DMS79 (cell line): ENCODE results near the gene OLFML1.

ENCODE experiments used
- DNase-seq: peaks from one replicate; lab custom pipeline; 2025; lab: John Stamatoyannopoulos, UW

The OLFML1 gene

DNA sequence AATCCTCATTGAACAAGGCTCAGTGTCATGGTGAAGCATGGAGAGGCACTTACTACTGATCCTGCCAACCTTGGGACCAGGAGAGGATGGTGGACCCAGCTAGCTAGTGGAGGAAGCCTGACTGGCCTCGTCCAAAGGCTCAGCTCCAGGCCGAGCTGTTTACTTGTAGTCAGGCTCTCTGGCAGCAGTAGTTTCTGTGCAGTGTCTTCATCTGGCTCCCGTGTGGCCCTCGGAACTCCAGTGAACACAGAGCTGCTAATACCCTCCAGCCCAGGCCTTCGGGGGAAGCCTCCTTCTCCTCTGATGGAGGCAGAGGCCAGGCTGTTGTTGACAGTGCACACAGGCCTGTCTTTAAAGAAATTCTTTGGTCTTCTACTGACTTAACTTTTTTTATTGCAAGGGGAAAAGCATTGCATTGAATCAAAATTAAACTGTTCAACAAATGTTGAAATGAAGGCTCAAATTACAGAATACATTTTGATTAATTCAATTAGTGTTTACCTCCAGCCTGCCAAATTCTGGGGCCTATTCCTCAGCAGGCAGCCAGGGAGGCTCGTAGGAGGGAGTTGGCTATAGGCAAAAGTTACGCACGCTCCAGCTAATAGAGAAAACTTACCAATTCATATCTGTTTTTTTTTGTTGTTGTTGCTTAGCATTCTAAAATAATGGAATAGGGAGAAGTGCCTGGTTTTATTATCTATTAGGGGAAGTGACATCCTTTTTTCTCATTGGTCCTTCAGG, 47.3 kb downstream of the OLFML1 start:
- DNase-seq, result no peak

DNA sequence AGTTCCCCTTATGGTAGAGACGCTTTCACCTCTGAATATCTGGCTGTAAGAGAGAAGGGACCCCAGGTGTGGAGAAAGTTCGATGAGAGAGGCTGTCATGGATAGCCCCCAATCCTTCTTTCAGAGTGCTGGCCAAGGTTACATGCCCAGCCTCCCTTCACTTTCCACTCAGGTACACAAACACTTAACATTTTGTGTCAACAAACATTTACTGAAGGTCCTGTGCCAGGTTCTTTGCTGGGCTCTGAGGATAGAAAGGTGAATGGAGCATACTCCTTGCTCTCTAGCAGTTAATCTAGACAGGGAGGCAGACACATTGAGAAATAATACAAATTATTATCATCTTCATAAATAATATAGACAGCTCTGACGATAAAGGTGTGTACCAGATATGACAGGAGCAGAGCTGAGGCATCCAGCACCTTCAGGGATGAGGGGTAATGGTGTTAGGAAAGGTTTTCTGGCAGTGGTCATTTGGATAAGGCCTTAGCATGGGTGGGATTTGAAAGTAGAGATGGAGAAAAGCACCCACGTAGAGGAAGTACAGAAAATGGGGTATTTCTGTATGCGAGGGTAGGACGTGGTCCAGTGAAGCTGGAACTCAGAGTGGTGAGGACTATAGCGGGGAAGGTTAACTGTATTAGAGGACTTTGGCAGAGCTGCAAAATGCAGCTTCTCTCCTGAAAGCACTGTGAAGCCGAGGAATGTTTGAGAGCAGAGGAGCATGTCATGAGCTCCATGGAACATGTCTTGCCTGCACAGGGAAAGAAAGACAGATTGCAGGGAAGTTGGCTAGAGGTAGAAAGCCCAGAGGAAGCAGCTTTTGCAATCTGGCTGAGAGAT, 48.1 kb downstream of the OLFML1 start:
- no peak for DNase-seq

DNA sequence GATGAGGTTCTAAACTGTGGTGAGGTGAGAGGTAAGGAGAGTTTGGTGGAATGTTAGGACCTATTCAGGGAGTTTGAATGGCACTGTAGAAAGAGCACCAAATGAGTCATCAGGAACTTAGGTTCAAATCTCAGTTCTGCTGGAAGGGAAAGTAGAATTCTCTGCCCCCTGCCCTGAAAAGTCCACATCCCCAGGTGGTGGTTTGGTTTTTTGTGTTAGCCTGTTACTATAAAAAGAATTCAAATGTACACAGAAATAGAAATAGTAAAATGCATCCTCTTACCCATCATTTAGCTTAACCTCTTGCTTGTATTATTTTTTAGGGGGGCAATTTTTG, 48.7 kb downstream of the OLFML1 start:
- no peak for DNase-seq

DNA sequence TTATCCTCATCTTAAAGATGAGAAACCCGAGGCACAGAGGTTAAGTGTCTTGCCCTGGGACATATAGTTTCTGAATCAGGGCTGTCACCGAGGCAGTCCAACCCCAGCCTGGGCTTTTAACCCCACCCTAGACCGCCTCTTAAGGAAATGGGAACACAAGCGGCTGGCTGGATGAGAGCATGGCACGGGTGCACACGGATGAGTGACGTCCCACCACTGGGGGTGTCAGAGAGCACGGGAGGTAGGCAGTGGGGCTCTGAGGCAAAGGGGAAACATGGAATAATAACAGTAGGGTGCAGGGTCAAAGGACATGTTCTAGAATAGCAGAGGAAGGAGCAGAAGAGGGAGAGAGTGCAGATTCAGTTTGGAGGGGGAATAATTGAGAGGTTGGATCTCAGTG, 50.8 kb downstream of the OLFML1 start:
- DNase-seq, result no peak

DNA sequence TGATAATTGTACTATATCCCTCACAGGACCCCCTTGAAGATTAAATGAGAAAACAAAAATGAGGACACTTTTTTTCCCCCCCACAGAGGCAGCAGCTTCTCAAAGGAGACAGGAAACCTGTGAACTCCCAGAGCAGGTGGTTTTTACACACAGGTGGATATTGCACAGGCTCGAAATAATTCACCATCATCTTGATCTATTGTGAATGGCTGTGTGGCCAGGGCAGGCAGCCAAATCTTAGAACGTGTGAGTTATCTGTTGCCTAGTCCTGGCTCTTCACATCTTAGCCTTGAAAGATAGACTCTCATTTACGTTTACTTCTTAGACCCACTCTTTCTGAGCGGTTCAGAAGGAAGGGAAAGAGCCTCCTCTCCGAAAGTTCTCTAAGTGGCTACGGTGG, 52.0 kb downstream of the OLFML1 start:
- no peak for DNase-seq

DNA sequence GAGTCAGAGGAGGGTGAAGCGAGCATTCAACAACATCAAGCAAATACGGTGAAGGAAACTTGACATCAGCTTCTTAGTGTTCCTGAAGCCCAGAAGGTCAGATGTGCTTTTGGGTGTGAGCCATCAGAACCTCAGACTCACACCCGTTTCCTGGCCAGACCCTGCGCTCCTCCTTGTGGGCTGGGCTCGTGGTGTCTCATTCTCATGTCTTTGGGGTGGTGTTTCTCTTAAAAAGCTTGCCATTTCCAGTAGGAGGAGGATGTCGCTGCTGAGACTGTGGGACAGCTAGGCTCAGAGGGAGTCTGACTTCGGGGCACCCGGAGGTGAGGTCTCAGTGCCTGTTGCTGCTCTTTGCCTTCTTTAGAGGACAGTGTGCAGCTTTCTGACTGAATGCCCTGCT, 52.7 kb downstream of the OLFML1 start:
- DNase-seq, result no peak

DNA sequence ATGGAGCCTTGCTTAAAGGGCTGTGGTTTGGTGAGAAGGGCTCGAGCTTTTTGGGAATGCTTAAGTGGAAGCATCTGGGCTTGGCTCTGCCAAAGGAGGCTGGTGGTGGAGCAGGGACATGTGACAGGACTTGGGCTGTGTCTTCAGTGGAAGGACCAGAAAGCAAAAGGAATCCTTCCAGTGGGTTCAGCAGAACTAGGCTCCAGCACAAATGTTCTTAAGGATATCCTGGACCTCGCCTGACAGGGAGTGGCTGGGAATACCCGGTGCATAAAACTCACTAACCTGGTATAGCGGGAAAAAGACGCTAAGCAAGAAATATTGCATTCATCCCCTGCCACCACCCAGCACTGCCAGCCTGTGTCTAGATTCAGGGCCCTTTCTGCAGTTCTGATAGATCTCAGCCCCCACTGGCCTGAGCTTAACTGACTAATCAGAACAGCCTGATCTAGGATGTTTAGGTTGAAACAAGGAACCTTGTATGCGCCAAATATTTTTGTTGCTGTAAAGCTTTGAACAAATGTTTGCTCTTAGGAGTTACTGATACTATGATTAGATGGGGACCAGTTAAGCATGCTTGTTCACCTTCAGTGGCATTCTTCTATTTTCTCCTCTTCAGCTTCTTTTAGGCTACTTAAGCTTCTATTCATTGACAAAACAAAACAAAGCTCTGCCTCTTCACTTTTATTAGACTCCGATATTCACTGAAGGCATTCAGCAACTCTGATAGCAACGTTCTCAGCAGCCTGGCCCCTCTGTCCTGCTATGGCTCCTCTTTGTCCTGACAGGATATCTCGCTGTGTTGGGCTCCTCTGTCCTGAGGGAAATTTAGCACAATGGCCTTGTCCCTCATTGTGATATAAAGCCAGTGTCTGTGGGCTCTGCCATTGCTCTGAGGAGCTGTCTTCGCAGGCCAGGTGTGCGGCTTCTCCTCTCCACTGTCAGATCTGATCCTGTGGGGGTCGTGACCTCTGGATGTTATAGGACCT, 53.5 kb downstream of the OLFML1 start:
- no peak for DNase-seq

DNA sequence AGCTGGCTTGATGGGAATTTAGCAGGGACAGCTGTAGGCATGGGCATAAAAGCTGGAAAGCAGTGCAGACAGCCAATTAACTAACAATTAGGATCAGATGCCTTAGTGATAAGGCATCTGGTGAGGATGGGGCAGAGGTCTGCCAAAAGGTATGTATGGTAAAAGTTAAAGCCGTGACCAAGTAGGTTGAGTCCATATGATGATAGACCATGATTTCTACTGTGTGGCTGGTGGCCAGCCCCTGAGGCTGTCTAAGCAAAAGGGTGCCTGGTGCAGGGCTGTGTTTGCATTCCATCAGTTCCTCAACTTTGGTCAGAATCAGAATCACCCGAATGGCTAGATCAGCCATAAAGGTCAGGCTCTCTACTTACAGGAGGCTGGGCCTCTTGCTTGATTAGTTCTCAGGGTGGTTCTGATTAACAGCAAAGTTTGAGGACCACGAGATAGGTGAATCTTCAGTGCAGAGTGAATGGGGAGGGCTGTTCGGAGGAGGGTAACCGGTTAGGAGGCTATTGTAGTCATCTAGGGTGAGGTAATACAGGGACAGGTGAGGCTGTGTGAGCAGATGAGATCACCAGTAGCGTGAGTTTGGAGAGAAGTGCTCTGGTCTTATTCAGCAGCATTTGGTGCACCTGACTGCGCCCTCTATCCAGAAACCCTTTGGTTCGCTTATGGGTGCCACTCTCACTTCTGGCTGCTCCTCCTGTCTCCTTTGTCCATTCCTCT, 55.7 kb downstream of the OLFML1 start:
- no peak for DNase-seq

DNA sequence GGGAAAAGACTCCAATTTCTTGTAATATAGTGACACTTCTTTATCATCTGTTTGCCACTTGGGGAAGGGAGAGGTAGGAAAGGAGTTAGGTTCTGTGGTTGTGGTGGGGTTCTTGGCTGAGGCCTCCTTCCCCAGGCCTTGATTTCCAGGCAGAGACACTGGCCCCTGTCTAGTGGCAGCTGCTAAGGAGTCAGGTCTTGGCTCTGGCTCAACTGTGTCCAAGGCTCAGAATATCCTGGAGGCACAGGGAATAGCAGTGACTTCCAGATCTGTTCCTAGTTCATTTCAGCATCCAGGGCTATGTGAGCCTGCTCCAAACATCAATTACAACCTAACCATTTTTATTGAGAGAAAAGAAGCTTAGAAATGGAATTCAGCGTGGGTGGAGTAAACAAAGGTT, 58.0 kb downstream of the OLFML1 start:
- DNase-seq, result no peak

DNA sequence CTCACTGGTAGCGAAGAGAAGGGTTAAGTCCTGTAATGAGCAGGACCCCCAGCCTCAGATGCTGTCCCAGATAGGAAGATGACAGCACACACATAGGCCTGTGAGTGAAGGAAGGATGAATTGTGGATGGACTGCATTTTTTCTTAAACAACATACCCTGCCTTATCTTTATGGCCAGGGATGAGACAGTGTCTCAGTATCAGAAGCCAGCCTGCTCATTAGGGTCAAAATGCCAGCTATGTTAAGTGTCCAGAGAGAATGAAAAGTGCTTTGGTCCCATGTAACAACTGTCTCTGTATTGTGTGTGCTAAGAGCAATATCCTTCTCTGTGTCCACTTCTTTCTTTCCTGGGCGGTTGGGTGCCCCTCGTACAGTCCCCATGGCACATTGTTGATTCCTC, 58.7 kb downstream of the OLFML1 start:
- no peak for DNase-seq

DNA sequence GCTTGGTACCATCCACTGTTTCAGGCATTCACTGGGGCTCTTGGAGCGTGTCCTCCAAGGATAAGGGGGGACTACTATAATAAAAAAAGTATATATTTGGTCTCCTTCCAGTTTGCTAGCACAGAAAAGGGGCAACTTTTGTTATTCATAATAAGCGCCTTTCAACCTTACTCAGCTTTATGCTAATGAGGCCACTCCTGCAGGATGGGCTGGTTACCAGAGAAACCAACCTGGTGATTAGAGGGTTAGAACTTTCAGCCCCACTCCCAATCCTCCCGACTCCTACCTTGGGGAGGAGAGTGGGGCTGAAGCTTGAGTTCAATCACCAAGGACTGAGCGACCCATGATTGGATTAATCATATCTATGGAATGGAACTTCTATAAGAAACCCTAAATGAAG, 60.3 kb downstream of the OLFML1 start:
- no peak for DNase-seq

DNA sequence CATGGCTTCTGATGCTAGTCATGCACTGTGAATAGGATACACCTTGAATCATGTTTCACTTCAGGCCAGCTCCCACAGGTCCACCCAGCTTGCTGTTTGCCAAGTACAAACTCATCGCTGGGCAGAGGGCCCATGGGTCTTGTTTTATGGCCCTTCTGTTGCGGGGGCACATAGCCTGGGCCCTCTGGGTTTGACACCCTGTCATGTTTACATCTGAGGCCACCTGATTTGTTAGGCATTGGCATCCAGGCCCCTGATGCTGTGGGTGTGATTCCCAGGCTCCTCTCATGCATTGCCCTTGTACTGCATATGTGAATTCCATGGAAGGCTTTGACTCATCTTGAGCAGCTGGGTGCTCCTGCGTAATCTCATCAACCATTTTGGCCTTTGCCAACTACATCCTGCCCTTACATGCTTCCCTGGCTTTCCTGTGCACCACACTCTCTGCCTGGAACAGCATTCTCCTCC, 61.1 kb downstream of the OLFML1 start:
- no peak for DNase-seq

DNA sequence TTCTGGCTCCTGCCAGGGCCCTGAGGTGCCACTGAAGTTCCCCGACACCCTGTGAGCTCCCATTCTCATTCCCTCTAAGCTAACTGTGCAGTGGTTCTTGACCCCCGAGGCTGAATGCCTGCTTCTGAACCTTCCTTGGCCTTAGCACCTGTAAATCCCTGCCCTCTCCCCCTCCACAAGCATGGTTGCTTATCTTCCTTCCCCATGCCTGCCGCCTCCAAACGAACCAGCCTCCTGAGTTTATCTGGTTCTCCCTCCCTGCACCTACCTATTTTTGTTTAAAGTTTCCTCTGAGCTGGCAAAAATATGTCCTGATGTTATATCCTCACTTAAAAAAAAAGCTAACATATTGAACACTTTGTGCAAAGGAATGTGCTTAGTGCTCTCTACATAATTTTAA, 62.4 kb downstream of the OLFML1 start:
- DNase-seq, result no peak

DNA sequence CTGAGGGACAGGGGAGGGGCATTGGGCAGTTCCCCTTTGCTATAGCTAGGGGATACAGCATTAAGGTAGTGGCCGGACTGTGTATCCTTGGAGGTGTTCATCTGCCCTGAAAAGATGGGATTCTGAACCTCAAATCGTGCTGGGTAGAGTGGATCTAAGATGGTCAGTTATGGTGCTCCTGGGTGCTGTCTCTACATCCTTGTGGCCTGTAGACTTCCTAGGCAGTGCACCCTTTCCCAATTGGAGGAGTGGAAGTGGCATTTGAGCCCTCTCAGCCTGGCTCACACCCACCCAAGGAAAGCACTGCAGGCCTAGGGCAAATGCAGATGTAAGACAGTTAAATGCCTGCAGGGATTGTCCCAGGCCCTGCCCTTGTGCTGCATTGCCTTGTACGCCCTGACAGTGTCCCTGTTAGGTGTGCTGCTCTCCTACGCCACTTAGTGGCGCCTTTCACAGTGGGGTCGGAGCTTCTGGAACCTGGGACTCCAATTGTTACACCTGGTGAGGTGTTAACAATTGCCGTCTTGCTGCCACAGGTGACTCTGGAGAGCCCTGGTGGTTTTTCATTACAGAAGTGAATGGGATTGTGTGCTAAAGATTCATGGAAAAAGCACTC, 63.5 kb downstream of the OLFML1 start:
- DNase-seq, result no peak

DNA sequence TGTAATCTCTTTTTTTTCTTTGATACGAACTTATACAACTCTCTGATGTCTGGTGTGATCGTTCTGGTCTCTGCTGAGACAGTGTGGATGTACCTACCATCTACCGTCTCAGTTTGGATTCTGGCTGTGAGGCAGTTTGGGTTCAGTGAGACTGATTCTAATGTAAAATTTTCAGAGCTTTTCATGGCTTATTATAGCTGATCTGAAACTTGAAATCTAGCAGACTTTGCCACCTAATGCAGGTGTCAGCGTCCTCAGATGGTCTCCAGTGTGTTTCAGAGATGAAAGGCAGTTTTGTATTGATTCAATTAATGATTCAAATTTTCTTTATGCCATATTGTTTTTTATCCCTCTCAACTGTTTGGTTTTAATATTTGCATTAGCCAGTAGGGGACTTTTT, 64.4 kb downstream of the OLFML1 start:
- no peak for DNase-seq

DNA sequence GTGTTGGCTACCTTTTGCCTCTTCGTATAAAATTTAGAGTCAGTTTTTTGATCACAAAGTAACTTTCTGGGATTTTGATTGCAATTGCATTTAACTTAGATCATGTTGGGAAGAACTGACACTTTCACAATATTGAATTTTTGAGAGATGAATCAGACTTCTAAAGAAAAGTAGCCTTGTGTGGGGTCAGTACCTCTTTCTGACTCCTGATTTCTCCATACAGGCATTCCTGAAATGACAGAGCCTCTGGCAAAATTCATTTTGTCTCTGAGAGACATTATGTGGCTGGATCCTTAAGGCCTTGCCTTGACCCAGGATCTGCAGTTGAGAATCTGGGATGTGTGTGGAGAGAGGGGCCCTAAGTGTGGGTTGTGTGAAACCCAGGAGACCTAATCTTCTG, 66.3 kb downstream of the OLFML1 start:
- DNase-seq, result no peak

DNA sequence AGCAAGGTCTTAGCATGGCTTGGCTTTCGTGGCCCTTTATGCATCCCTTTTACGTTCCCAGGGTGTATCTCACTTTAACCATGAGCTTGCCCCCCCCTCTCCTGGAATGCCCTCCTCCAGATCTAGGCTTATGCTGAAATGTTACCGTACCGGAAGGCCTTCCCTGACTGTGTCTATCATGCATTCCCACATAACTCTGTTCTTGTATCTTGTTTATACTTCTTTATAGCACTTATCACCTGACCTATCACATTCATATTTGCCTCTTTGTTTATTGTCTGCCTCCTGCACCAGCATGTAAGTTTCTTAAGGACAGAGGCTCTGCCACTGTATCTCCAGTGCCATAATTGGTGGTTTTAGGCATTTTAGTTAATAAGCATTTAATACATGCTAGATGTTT, 67.4 kb downstream of the OLFML1 start:
- DNase-seq, result no peak

DNA sequence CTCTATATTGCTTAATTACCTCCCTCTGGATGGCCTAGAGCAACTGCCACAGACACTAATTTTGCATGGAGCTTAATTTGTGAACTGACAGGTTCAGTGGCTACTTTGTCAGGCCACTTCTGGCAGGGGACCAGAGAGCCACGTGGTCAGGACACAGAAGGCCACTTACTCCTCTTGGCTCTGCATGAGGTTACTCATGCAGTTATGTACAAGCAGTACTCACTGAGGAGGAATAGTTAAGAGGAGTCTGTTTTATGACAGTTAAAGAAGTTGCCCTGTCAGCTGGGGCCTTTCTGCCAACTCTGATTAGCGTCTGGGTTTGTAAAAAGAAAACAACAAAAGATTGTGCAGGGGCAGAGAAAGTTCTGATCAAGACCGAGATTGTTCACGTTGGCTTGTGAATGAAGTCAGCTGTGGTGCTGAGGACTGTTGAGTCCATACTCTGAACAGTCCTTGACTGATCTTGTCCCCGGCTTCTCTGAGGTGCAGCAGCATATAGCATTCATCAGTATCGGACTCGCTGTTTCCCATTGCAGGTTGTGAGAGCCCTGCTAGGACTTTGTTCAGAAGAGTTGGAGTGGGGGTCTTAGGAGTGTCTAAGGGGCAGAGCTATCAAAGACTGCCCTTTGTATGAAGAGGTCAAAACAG, 69.9 kb downstream of the OLFML1 start:
- no peak for DNase-seq

DNA sequence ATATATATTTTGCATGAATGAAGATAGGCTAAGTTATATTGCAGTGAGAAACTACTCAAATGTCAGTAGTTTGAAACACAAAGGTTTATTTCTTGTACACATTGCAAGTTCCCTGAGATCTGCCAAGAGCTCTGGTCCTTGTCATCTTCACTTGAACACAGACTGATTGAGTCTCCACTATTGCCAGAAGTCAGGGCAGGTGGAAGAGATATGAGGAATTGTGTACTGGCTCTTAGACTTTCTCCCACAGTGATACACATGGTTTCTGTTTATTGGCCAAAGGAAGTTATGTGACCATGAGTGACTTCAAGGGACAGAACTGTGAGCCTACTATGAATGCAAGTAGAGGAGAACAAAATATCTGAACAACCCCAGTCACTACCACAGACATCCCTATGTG, 72.7 kb downstream of the OLFML1 start:
- DNase-seq, result no peak

DNA sequence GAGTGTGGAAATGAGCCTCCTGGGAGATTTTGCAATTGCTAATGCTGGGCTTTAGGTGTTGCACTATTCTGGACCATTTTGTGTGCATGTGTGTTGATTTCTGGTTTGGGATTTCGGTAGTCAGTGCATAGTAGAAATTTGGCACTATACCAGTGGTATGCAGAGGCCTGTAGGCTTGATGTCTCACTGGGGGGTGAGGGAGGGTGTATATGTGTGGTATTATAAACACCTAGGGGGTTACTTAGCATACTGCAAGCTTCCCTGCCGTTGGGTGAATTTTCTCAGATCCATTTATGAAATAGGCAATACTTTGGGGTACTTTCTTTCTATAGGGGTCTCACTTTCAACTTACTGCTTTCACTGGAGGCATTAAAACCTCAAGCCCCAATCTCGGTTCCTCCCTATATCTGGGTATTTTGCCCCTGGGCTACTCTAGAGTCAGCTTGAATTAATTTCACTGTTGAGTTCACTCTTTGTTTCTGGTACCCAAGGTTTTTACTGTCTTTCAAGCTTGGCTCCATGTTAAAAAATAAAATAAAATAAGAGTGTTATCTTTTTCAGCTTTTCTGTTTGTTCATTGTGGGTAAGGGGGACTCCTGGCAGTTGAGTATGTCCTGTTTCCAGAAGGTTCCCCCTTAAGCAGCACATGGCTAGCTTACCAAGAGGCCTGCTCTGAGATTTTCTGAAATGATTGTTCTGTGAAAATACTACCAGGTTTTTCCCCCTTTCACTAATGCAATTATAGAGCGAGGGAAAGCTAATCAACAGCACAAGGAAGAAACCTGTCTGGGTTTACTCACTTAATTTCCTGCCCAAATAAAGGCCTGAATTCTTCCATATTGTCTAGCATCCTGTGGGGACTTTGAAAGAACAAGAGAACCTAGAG, 74.3 kb downstream of the OLFML1 start:
- no peak for DNase-seq
